HepG2 (cell line): Measurements from ENCODE around the gene DSTN. TPM values are rescaled to one million over a fixed set of nuclear protein-coding genes. Genes with fewer than 3 reads are reported as not detected.

Source experiments
- AHR ChIP-seq: IDR thresholded peaks from 2 replicates; pipeline ENCODE4 v1.6.1; 2018; ENCODE audit warnings: missing genetic modification reagents, missing compliant biosample characterization
- BRCA1 ChIP-seq: sonication (generic); formaldehyde crosslinking; IDR thresholded peaks from 2 replicates; pipeline ENCODE4 v1.4.0; 2020; ENCODE audit warnings: missing genetic modification reagents
- CBX1 ChIP-seq: IDR thresholded peaks from one replicate; pipeline ENCODE4 v1.6.1; 2016; ENCODE audit warnings: antibody characterized with exemption, low read depth
- E2F2 ChIP-seq: sonication (generic); formaldehyde crosslinking; IDR thresholded peaks from 2 replicates; pipeline ENCODE4 v1.4.0; 2020; ENCODE audit warnings: missing genetic modification reagents, borderline replicate concordance
- FOXO4 ChIP-seq: sonication (generic); formaldehyde crosslinking; conservative IDR thresholded peaks from 2 replicates; pipeline ENCODE4 v1.8.1; 2023; ENCODE audit warnings: missing genetic modification reagents
- HNRNPH1 ChIP-seq: fragments of 200-400 bp; formaldehyde crosslinking; optimal IDR thresholded peaks from 2 replicates; pipeline ENCODE3; 2017; ENCODE audit warnings: mild to moderate bottlenecking, low read depth, low read length
- HOXA7 ChIP-seq: sonication (generic); formaldehyde crosslinking; IDR thresholded peaks from 2 replicates; pipeline ENCODE4 v1.8.1; 2022; ENCODE audit warnings: mild to moderate bottlenecking, missing genetic modification reagents, moderate library complexity
- KLF11 ChIP-seq: IDR thresholded peaks from 2 replicates; pipeline ENCODE4 v1.6.1; 2016; ENCODE audit warnings: missing compliant biosample characterization
- MTF2 ChIP-seq: sonication (generic); formaldehyde crosslinking; IDR thresholded peaks from 2 replicates; pipeline ENCODE4 v1.5.0; 2020; ENCODE audit warnings: missing genetic modification reagents, borderline replicate concordance
- MXD1 ChIP-seq: sonication (generic); formaldehyde crosslinking; IDR thresholded peaks from 2 replicates; pipeline ENCODE4 v1.4.0; 2020; ENCODE audit warnings: mild to moderate bottlenecking, missing genetic modification reagents
- MXD4 ChIP-seq: IDR thresholded peaks from 2 replicates; pipeline ENCODE4 v1.6.1; 2016; ENCODE audit warnings: mild to moderate bottlenecking, missing biosample characterization, missing genetic modification reagents
- NCOA1 ChIP-seq: sonication (generic); formaldehyde crosslinking; IDR thresholded peaks from 2 replicates; pipeline ENCODE4 v1.9.0; 2021; ENCODE audit warnings: missing genetic modification reagents
- NR2F1 ChIP-seq, 2 experiments: fragments of 450-650 bp in 1 of 2; formaldehyde crosslinking in 1 of 2; IDR thresholded peaks; 2 replicates each; pipeline versions ENCODE4 v1.5.0 to v1.6.1; 2016 to 2020; ENCODE audit warnings: mild to moderate bottlenecking in 1 of 2, missing compliant biosample characterization in 1 of 2, missing genetic modification reagents in 1 of 2, moderate library complexity in 1 of 2
- PAWR ChIP-seq: sonication (generic); formaldehyde crosslinking; IDR thresholded peaks from 2 replicates; pipeline ENCODE4 v1.4.0; 2020; ENCODE audit warnings: missing genetic modification reagents, mild to moderate bottlenecking, borderline replicate concordance
- RBM22 ChIP-seq: fragments of 200-400 bp; formaldehyde crosslinking; optimal IDR thresholded peaks from 2 replicates; pipeline ENCODE3; 2017; ENCODE audit warnings: mild to moderate bottlenecking, low read length, moderate library complexity
- TBX2 ChIP-seq: sonication (generic); formaldehyde crosslinking; IDR thresholded peaks from 2 replicates; pipeline ENCODE4 v1.5.0; 2020; ENCODE audit warnings: missing genetic modification reagents, mild to moderate bottlenecking, borderline replicate concordance
- THAP11 ChIP-seq: IDR thresholded peaks from 2 replicates; pipeline ENCODE4 v1.6.1; 2016; ENCODE audit warnings: missing biosample characterization, missing genetic modification reagents
- ZC3H13 ChIP-seq: sonication (generic); formaldehyde crosslinking; IDR thresholded peaks from 2 replicates; pipeline ENCODE4 v1.8.1; 2023; ENCODE audit warnings: mild to moderate bottlenecking, missing genetic modification reagents, moderate library complexity
- ZFP37 ChIP-seq: sonication (generic); formaldehyde crosslinking; IDR thresholded peaks from 2 replicates; pipeline ENCODE4 v1.4.0; 2020; ENCODE audit warnings: missing genetic modification reagents, borderline replicate concordance
- ZNF207 ChIP-seq: fragments of 450-650 bp; IDR thresholded peaks from 2 replicates; pipeline ENCODE4 v1.6.1; 2016; ENCODE audit warnings: antibody characterized with exemption, borderline replicate concordance
- ZNF263 ChIP-seq: sonication (generic); formaldehyde crosslinking; IDR thresholded peaks from 2 replicates; pipeline ENCODE4 v1.4.0; 2020; ENCODE audit warnings: missing genetic modification reagents
- ZNF281 ChIP-seq: sonication (generic); formaldehyde crosslinking; IDR thresholded peaks from 2 replicates; pipeline ENCODE4 v1.4.0; 2020; ENCODE audit warnings: missing genetic modification reagents, borderline replicate concordance
- ZNF441 ChIP-seq: sonication (generic); formaldehyde crosslinking; IDR thresholded peaks from 2 replicates; pipeline ENCODE4 v1.7.0; 2021; ENCODE audit warnings: missing genetic modification reagents, borderline replicate concordance
- ZNF616 ChIP-seq: sonication (generic); formaldehyde crosslinking; IDR thresholded peaks from 2 replicates; pipeline ENCODE4 v1.5.0; 2020; ENCODE audit warnings: low read depth, mild to moderate bottlenecking, missing genetic modification reagents
- ZNF816 ChIP-seq: sonication (generic); formaldehyde crosslinking; IDR thresholded peaks from 2 replicates; pipeline ENCODE4 v1.8.0; 2022; ENCODE audit warnings: missing genetic modification reagents, mild to moderate bottlenecking, borderline replicate concordance
- ZNF878 ChIP-seq: sonication (generic); formaldehyde crosslinking; IDR thresholded peaks from 2 replicates; pipeline ENCODE4 v1.8.1; 2023; ENCODE audit warnings: mild to moderate bottlenecking, missing genetic modification reagents, moderate library complexity
- ZZZ3 ChIP-seq: sonication (generic); formaldehyde crosslinking; IDR thresholded peaks from 2 replicates; pipeline ENCODE4 v1.4.0; 2020; ENCODE audit warnings: missing genetic modification reagents, mild to moderate bottlenecking, borderline replicate concordance
- polyA plus RNA-seq, 8 experiments: library from polyadenylated mRNA; depleted of rRNA in 3 of 8; stranded (reverse) in 7 of 8; unstranded in 1 of 8; fragments of >200 nt; fragmentation: Illumina TruSeq in 4 of 8; extraction: Trizol in 4 of 8; gene quantifications; 2 replicates each; pipeline versions ENCODE4 v1.2.1 to v1.2.3, GENCODE V29; 2011 to 2016; ENCODE audit warnings: low read depth in 4 of 8, missing spikeins in 1 of 8, mixed read lengths in 1 of 8; ENCODE audit not compliant: insufficient read depth in 1 of 8
- total RNA-seq, 5 experiments: library from RNA; depleted of rRNA; stranded (reverse); fragments of >200 nt; fragmentation: Illumina TruSeq; extraction: Trizol; gene quantifications; 2 replicates each; pipeline ENCODE4 v1.2.3, GENCODE V29; 2016; ENCODE audit warnings: low read depth in 1 of 5

The DSTN gene
- total and polyA plus RNA-seq, 2 of the 13 experiments (the other 11 are each of a cell fraction or from before 2014, with no cell fraction given): 27.6 to 106 TPM

- TF ChIP-seq RBM22: no peak
- TF ChIP-seq ZNF441 (CRISPR knock-in tag): no peak
- no peak for TF ChIP-seq AHR (CRISPR knock-in tag)
- no peak for TF ChIP-seq ZFP37 (CRISPR knock-in tag)
- 0 out of 2 replicates have a peak, but pooled peaks have one; percentile 77 for TF ChIP-seq ZC3H13 (CRISPR knock-in tag)
- TF ChIP-seq FOXO4 (CRISPR knock-in tag): 0 out of 2 replicates have a peak, but pooled peaks have one; percentile 66
- no peak for TF ChIP-seq ZNF263
- TF ChIP-seq ZNF616 (CRISPR knock-in tag): no peak
- TF ChIP-seq ZNF281 (CRISPR knock-in tag): no peak; the same call in 1 of the 2 replicates
- no peak for TF ChIP-seq MXD4 (CRISPR knock-in tag)
- TF ChIP-seq E2F2: 0 out of 2 replicates have a peak, but pooled peaks have one; percentile 11
- no peak for TF ChIP-seq ZNF207
- TF ChIP-seq TBX2: no peak
- TF ChIP-seq ZNF816 (CRISPR knock-in tag): no peak
- no peak for TF ChIP-seq CBX1
- TF ChIP-seq NR2F1 (CRISPR knock-in tag; IDR thresholded peaks at IDR 0.05): no peak
- no peak for TF ChIP-seq MTF2
- no peak for TF ChIP-seq PAWR
- no peak for TF ChIP-seq BRCA1 (CRISPR knock-in tag)
- TF ChIP-seq NCOA1: 0 out of 2 replicates have a peak, but pooled peaks have one; percentile 47
- peak; percentile 40 for TF ChIP-seq HNRNPH1
- no peak for TF ChIP-seq ZZZ3 (CRISPR knock-in tag)
- no peak for TF ChIP-seq MXD1 (CRISPR knock-in tag)
- TF ChIP-seq KLF11: no peak
- no peak for TF ChIP-seq THAP11 (CRISPR knock-in tag)
- TF ChIP-seq ZNF878 (CRISPR knock-in tag): no peak
- 0 out of 2 replicates have a peak, but pooled peaks have one; percentile 63 for TF ChIP-seq HOXA7
These were observed 41.3 kb downstream of the DSTN start (continued) for GRCh38 chr20:17611290-17611539.
